HG03432 (cell line): ENCODE data around the gene TAF3.
"Not testable (repeated sequence)": the region's sequence is repeated elsewhere in the genome, so short reads cannot be mapped to it uniquely, and the experiment has no call there.

Experiments used
- ATAC-seq: cut with Tn5 transposase; IDR thresholded peaks from one replicate; pipeline ENCODE4 v1.9.1; 2021; ENCODE audit warnings: mild to moderate bottlenecking, moderate library complexity; ENCODE audit not compliant: unreplicated experiment

The TAF3 gene

DNA sequence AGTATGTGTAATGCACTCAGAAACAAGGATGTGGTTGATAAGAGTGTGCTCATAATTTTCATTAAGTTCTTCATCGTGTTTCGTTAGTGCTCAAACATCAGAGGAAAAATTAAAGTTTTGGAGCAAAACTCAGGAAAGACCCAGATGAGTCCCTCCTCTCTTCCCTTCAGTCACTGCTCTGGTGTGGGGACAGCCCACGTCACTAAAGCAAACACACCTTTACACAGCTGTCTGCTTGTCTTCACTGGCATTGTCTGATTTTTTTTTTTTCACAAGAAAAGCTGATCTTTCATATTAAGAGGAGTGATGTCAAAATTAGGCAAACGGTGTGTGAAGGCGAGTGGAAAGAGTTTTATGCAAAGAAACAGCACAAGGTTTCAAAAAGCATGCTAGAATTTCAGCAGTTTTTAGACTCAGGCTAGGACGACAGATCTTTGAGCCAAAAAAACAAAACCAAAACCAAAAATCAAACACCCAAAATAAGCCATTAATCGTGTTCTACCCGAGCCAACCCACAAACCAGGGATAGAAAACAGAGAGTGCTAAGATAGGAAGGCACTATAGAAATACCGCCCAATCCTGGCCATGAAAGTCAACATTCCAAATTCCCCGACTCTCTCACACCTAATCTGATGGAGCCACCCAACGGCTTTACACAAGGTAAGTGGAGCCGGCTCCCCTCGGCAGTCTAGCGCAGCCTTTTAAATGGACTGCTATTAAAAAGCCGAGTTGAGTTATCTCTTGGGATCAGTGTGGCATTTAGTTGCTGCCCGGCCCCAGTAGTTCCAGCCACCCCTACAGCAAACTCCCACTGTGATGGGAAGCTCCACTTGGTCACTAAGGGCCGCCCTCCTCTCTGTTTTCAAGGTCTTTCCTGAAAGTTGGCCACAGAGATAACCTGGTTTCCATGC, 208.3 kb downstream of the TAF3 start:
- peak; percentile 37 for ATAC-seq

DNA sequence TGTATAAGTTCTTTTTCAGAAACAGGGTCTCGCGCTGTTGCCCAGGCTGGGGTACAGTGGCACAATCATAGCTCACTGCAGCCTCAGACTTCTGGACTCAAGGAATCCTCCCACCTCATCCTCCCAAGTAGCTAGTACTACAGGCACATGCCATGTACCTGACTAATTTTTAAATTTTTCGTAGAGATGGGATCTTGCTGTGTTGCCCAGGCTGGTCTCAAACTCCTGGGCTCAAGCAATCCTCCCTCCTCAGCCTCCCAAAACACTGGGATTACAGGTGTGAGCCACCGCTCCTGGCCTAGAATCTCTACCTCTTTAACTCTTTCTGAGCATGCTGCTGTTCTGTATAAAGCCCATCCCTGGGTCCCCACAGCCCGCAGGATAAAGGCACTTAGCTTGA, 212.9 kb downstream of the TAF3 start:
- not testable (repeated sequence) for ATAC-seq

DNA sequence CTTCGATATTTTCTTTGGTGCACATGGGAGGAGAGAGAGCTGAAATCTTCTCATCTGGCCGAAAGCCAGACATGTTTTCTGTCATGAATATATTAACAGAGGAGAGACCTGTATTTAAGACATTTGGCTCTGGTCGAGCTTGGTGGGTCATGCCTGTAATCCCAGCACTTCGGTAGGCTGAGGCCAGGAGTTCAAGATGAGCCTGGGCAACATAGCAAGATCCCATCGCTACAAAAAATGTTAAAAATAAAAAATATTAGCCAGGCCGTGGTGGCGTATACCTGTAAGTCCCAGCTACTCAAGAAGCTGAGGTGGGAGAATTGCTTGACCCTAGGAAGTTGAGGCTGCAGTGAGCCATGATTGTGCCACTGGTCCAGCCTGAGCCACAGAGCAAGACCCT, 214.3 kb downstream of the TAF3 start:
- no peak for ATAC-seq

DNA sequence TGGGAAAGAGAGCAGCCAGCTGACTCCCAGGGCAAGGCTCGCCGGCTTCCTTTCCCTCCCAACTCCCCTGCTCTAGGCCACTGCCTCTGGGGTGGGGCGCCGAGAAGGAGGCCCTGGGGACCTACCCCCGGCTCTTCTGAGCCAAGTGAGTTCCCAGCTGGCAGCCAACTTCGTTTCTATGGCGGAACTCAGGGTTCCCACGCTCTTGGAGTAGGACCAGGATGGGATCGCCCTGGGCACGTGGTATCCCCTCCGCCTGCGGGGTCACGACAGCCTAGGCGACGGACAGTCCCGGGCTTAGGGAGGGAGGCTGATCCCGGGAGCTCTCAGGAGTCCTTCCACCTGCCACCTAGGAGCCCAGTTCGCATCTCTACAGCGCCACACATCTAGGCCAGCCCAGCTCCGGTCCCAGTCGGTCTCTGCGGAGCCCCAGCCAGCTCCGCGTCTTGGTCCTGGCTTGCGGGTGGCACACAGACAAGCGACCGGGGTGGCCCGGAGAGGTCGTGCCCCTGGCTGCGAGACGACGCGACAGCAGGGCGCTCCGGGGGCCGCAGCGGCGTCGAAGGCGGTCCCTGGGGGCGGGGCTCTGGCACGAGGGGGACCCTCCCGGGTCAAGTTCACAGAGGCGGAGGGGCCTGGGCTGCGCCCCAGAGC, 215.6 kb downstream of the TAF3 start:
- no peak for ATAC-seq

DNA sequence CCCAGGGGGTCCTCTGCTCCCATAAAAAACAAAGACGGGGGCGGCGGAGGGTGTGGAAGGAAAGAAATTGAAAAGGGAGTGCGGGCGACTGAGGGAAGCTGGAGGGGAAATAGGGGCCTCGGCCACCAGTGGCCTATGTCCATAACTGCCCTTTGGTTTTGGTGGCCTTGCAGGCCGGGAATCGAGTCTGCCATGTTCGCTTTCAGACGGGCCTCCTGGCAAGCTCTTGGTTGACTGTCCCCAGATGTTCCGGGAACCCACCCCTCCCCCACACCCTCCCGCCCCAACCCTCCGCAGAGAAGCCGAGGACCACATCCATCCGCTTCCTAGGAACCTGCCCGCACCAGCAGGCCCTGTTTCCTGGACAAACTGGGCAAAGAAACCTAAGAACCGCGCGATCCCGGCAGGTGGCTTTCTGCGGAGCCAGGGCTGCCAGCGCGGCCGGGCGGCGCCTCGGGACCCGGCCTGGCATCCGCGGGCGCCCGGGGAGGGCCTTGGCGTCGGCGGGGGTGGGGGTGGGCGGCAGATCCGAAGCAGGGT, 216.2 kb downstream of the TAF3 start:
- ATAC-seq = no peak

DNA sequence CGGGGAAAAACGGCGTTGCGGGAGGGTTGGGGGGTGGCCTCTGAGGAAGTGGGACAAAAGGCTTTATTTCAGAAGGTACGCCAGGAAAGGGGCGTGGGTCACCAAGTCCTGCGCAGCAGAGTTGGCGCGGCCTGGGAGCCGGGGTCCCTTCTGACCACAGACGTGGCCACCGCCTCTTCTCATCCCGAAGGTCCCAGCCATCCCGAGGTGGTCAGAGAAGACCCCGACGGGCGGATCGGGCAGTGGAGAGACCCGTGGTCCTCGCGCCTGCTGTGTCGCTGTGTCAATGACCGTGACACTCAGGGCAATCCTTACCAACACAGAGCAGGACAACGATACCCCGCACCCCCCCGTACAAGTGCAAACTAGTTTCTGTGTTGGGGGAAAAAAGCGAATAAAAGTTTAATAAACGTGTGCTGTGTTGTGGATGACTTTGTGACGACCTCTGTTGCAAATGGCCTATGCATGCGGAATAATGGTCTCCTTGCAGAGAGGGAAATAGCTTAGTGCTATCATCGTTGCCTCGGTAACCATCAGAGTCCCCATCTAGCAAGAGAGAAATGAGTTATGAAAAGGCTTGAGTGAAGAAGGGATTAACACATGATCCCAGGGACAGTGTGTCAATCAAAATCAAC, 216.8 kb downstream of the TAF3 start:
- ATAC-seq = no peak

DNA sequence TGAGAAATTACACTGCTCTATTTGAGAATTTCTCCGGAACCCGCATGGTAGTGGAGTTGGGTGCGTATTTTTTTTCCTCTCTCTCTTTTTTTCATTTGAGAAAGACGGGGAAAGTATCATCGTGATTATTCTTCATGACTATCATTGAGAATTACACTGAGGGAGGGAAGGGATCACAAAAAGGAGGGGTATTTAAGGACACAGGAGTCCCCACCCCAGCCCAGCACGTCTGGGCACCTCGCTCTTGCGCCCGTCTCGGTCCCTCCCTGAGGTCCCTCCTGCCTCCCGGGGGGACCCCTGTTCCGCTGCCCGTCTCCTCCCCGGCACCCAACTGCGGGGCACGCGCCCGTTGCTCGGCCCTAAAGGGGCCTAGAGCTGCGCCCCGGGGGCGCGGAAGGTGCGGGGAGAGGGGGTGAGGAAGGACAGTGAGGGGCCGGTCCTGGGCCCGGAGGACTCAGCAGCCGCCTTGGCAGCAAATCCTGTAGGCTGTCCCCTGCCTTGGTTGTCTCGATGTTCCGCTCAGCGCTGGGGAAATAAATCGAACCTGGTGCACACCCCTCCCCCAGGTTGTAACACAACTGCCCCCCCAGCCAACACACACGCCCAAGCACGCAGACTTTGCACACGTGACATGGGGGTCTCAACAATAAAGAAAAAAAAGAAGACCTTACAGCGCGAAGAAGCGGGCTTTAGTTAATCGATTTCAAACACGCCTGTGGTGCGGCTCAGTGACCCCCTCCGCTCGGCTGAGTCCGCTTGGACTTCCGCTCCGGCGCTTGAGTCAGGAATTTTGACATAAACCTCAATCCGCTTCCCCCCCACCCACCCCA, 217.6 kb downstream of the TAF3 start:
- ATAC-seq = no peak

DNA sequence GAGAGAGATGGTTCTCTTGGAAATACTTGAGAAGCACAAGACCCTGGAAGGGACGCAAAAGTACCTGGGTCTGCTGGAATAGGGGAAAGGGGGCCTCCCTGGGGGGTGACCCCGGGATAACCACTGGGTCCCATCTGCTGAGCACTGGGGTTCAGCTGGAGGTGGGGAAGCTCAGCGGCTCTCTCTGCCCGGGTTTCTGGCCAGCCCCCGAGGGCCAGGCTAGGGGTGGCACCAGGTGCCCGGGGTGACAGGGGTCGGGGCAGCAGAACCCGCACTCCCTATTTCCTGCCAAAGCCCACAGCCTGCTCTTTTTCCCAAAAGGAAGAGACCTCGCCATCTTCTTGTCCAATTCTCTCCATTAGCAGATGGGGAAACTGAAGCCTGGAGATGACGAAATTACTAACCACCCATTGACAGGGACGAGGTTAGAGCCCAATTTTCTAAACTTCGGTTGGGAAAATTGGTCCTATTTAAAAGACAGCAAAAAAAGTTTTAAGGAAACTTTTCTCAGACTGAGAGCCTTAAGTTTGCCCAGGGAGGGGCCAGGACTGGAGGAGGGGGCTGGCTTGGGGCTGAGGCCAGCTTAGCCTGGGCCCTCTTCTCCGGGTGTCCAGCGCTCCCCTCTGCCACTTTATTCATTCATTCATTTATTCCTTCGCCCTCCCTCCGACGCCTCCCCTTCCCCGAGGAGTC, 218.3 kb downstream of the TAF3 start:
- ATAC-seq = no peak

DNA sequence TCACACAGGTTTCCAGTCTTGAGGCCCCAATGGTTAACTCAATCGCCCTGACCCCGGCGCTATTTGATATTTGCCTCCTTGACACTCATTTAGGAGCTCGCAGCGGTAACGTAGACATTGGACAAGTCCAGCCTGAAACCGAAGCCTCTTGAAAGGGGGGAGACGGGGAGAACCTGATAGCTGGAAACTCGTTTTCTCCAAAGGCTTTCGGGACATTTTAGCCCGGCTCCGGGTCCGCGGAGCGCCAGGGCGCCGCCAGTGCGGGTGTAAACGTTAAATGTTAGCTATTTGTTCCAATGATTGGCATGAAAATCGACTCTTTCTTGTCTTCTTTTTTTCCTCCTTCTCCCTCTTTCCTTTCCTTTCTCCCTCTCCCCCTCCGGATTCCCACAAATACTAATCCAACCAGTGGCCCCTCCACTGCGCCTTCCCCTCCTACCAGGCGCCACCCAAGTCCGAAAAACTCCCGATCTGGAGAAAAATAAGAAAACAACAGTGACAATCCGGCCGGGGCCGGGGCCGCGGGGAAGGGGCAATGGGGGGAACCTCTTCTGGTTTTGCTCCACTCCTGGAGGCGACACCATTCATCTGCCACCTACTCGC, 219.0 kb downstream of the TAF3 start:
- ATAC-seq = no peak

DNA sequence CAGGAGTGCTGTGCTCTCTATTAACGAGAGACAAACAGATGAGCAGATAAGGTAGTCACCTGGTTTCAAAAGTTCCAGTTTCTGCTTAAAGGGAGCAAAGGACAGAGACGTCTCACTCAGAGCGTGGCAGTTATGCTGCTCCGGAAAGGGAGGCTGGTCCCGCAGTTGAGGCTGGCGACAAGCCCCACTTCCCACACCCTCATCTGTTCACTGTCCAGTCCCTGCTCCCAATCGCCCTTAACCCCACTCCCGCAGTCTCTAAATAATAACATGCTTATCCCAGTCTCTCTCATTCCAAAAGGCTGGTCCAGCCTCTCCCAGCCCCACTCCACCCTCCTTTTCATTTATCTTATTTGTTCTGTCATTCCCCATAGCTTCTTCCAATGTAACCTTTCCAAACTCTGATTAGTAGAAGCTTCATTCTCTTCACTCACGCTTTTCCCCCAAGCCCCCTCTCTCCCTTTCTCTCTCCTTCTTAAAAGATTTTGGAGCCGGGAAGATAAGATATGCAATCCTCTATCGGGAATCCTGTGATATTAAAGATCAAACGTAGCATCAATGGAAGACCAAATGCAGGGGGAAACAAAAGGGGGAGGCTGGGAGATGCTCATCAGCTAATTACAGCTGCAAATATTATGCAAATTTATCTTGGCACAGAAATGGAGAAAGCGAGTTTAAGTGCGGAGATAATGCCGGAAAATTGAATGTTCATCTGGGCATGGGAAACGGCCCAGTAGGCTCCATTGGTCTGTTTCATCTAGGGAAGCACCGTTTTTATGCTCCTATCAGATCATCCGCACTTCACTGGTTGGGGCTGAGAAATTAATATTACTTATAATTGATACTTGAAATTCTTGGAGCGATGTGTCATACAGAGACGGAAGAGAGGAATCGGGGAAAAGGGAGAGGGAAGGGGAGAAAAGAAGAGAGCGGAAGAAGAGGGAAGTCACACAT, 219.9 kb downstream of the TAF3 start:
- ATAC-seq = no peak

DNA sequence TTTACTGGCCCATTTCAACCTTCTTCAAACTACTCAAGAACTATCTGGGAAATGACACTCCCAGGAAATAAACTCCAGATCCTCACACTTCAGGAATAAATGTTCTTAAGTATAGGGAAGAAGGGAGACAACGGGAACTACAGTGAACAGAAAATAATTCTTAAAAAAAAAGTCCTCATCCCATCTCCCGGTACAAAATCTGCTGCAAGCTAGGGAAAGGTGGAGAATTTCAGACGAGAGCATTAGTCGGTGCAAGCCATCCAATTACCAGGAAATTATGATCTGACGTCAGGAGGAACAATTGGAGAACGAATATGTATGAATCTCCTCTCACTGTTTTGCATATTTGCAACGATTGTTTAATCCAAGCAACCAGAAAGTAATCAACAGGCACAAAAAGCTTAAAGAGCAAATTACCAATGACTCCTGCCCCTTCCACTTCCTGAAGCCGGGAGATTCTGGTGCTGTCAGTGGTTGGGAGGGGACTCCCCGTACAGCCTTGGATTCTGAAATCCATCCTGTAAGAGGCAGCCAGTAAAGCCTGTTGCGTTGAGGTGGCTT, 221.1 kb downstream of the TAF3 start:
- ATAC-seq = no peak

DNA sequence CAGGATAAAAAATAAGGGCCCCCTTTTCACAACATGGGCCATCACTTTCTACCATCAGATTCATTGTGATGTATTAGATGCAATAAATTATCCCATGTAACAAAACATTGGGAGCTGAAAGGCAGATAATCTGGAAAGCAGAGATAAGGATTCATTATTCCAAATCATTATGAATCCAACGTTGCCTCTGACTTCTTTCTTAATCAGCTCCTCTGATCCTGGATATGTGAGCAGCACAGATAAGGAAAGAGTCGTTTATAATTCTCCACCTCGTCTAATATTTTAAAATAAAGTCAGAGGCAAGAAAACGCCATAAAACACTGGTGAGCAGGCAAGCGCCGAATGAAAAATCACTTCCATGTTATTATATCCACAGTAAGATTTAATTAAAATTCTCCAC, 222.3 kb downstream of the TAF3 start:
- ATAC-seq = no peak

DNA sequence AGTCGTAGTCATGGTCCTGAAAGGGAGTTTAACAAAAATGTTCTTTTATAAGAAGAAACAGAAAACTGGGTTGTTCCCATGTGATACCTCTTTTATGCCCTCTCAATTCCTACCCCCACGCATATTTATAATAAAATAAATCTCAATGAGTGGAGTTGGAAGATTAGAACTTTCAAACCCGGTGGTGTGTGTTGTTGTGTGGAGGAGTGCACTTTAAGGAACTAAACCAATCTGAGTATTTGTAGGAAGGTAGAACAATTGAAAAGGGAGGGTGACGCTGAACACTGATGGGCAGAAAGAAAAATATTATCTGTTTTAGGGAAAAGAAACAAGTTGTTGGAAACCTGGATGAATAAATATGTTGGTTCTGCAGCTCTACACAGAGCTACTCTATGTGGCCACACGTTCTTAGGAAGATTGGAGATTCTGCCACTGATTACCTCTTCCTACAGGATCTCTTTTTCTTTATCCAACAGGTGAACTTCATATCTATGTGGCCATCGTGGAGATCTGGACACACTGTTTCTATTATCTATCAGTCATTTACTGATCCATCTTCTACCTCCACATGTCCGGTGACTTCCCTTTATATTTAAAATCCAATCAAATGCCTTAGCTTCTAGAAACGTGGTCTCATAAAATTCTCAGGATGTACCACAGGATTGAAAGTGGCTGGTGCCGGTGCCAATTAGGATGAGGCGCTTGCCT, 223.1 kb downstream of the TAF3 start:
- no peak for ATAC-seq

DNA sequence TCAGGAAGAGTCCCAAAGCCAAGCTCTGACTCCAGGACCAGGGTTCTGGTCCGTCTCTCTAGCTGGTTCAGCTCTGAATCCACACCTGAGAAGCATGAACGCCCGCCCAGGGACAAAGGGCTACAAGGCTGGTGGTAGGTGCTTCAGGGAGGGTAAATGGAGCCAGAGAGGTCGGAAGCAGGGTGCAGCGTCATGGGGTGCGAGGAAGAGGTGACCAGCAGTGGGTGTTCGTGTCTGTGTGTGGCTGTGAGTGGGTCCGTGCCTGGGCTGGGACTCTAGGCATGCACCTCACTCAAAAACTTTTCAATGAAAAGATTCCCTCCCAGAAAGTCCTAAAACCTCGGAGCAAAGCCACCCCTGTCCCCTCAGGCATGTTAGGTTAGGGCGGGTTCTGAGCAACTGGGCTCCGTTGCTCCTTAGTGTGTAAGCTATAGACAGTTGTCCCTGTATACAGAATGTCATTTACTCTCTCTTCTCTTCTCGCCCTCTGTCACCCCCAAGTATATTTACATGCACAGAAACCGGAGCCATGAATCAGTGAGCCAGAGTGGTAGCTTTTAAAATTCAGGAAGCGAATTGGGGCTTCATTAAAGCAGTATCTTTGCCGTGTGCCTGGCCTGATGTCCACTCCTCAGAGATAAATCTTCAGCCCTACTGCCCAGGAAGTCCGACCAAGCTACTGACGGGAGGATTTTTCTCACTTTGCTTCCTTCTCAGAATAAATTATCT, 223.9 kb downstream of the TAF3 start:
- no peak for ATAC-seq

DNA sequence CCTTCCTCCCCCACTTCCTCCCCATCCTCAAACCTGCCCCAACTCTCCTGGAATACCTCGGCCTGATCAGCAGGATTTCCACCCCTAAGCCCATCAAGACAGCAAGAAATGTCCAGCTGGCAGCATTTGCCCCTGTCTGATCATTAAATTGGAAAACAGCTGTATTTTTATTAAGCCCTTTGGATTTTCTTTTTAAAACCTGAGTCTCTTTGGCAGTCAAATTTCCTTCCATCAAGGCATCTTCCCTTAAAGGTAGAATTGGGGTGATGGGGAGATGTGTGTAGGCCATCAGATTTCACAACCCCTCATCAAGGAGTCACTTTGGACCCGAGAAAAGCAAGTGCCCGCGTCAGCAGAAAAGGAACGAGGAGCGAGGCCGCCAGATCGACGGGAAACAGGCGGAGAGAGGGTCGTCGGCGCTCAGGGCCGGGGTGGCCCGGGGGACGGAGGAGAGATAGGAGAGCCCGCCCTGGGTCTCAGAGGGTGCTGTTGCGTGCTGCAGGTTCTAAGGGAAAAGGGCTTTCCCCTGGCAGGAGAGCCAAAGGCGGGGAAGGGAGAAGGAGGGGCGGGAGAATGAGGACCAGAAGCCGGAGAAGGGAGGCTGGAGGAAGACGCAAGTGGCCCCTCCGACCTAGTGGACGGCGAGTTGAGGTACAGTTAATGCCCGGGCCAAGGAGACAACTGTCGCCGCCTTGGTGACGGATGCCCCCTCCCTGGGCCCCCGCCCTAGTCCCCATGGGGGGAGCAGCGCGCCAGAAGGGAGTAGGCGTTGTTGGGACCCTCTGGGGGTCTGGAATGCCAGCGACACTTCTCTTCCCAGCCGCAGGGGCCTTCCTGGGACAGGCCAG, 224.6 kb downstream of the TAF3 start:
- no peak for ATAC-seq
